Type B pancreatic cell (in vitro differentiated cells): ENCODE measurements around the gene AMH. TPM values are rescaled to one million over a fixed set of nuclear protein-coding genes. Genes with fewer than 3 reads are reported as not detected.

Experiments used
- DNase-seq: peaks from one replicate; pipeline ENCODE4 v3.0.0; 2021; ENCODE audit warnings: mixed read lengths; ENCODE audit not compliant: unreplicated experiment; ENCODE audit errors: extremely low spot score
- H3K27ac Mint-ChIP-seq: 2 replicates; pipeline ENCODE4 v1.8.0; 2021; ENCODE audit warnings: mild to moderate bottlenecking, mixed read lengths
- H3K27me3 Mint-ChIP-seq: 2 replicates; pipeline ENCODE4 v1.8.0; 2021; ENCODE audit warnings: mixed read lengths
- H3K36me3 Mint-ChIP-seq: 2 replicates; pipeline ENCODE4 v1.8.0; 2021; ENCODE audit warnings: mixed read lengths
- H3K4me1 Mint-ChIP-seq: one replicate; pipeline ENCODE4 v1.8.0; 2021; ENCODE audit warnings: mixed read lengths; ENCODE audit not compliant: unreplicated experiment
- H3K4me3 Mint-ChIP-seq: 2 replicates; pipeline ENCODE4 v1.8.0; 2021; ENCODE audit warnings: mild to moderate bottlenecking, mixed read lengths
- H3K9me3 Mint-ChIP-seq: 2 replicates; pipeline ENCODE4 v1.8.0; 2021; ENCODE audit warnings: mixed read lengths
- CTCF ChIP-seq: fragments of 200-600 bp; sonication (generic); conservative IDR thresholded peaks from 2 replicates; pipeline ENCODE4 v1.5.0; 2021; ENCODE audit warnings: antibody characterized with exemption, mild to moderate bottlenecking
- total RNA-seq: library from RNA; stranded (reverse); gene quantifications from 2 replicates; pipeline ENCODE4 v1.2.1, GENCODE V29; 2021; ENCODE audit warnings: low replicate concordance

AMH gene
- total RNA-seq, 1 donor from 2014 or later = 49.5 TPM

- no peak for TF ChIP-seq CTCF
- H3K27ac Mint-ChIP-seq = no peak overlapping the region
- H3K4me1 Mint-ChIP-seq = no peaks in the 10 kb centered on the region
- H3K9me3 Mint-ChIP-seq = no peaks in the 10 kb centered on the region
- peaks cover 9% of the 10 kb centered on the region for H3K36me3 Mint-ChIP-seq
- peak overlapping the region; percentile 17 for H3K4me3 Mint-ChIP-seq
- DNase-seq = no peak
- no peaks in the 10 kb centered on the region for H3K27me3 Mint-ChIP-seq
Observed at GRCh38 chr19:2216361-2217225, 32.5 kb upstream of the AMH start.

GRCh38 chr19:2217591-2217990 lies 31.5 kb upstream of the AMH start:
- no peak for DNase-seq
- Mint-ChIP-seq H3K4me1 (no peaks in the 10 kb centered on the region), H3K27ac (no peak overlapping the region), H3K27me3 (no peaks in the 10 kb centered on the region), H3K9me3 (no peaks in the 10 kb centered on the region), H3K36me3 (peaks cover 5% of the 10 kb centered on the region), H3K4me3 (no peak overlapping the region)
- no peak for TF ChIP-seq CTCF

GRCh38 chr19:2219726-2220125 lies 29.4 kb upstream of the AMH start:
- no peak overlapping the region for H3K27ac Mint-ChIP-seq
- H3K4me1 Mint-ChIP-seq = no peaks in the 10 kb centered on the region
- H3K9me3 Mint-ChIP-seq = no peaks in the 10 kb centered on the region

GRCh38 chr19:2221250-2221831 lies 27.8 kb upstream of the AMH start:
- H3K27ac Mint-ChIP-seq = no peak overlapping the region

More at GRCh38 chr19:2219726-2220125, 29.4 kb upstream of the AMH start:
- Mint-ChIP-seq H3K36me3 (peaks cover 5% of the 10 kb centered on the region), H3K27me3 (no peaks in the 10 kb centered on the region), H3K4me3 (no peak overlapping the region)
- DNase-seq = no peak
- no peak for TF ChIP-seq CTCF

GRCh38 chr19:2221918-2222317 lies 27.2 kb upstream of the AMH start:
- no peak overlapping the region for H3K4me3 Mint-ChIP-seq
- H3K27ac Mint-ChIP-seq = no peak overlapping the region
- TF ChIP-seq CTCF = peak; percentile 36
- no peaks in the 10 kb centered on the region for H3K9me3 Mint-ChIP-seq
- H3K27me3 Mint-ChIP-seq = no peaks in the 10 kb centered on the region
- no peak for DNase-seq
- H3K4me1 Mint-ChIP-seq = no peaks in the 10 kb centered on the region
- H3K36me3 Mint-ChIP-seq = peaks cover 4% of the 10 kb centered on the region

More at GRCh38 chr19:2221250-2221831, 27.8 kb upstream of the AMH start:
- H3K4me1 Mint-ChIP-seq = no peaks in the 10 kb centered on the region
- H3K27me3 Mint-ChIP-seq = no peaks in the 10 kb centered on the region
- peaks cover 5% of the 10 kb centered on the region for H3K36me3 Mint-ChIP-seq
- no peak for TF ChIP-seq CTCF
- H3K4me3 Mint-ChIP-seq = no peak overlapping the region
- H3K9me3 Mint-ChIP-seq = no peaks in the 10 kb centered on the region
- no peak for DNase-seq
